BJ (cell line): ENCODE results near the gene DHRS7B. TPM values are rescaled to one million over a fixed set of nuclear protein-coding genes. Genes with fewer than 3 reads are reported as not detected.

ENCODE experiments used
- CTCF ChIA-PET: fragments of 350-600 bp; formaldehyde crosslinking; extraction: SDS; loops from one replicate; lab custom pipeline; 2021; ENCODE audit warnings: antibody characterized with exemption, inconsistent platforms; lab: Yijun Ruan, JAX
- POLR2A ChIA-PET: fragments of 300-600 bp; sonication (Branson Sonifier 250); formaldehyde crosslinking; extraction: SDS; loops from one replicate; lab custom pipeline; 2021; ENCODE audit warnings: antibody characterized with exemption; lab: Charles Lee
- DNase-seq: peaks from one replicate; pipeline ENCODE4 v3.0.0-alpha.2; 2011; ENCODE audit warnings: low read depth
- H3K27me3 ChIP-seq: 2 replicates; pipeline ENCODE4 v1.6.0; 2011; ENCODE audit warnings: low read length; ENCODE audit not compliant: control insufficient read depth, insufficient read depth
- H3K36me3 ChIP-seq: 2 replicates; pipeline ENCODE4 v1.5.1; 2011; ENCODE audit warnings: low read length; ENCODE audit not compliant: control insufficient read depth, insufficient read depth
- H3K4me3 ChIP-seq: 2 replicates; pipeline ENCODE4 v1.5.1; 2011; ENCODE audit warnings: low read depth, mild to moderate bottlenecking, control low read depth, low read length
- polyA plus RNA-seq: library from polyadenylated mRNA; depleted of rRNA; stranded (reverse); fragments of >200 nt; gene quantifications from 2 replicates; pipeline ENCODE4 v1.2.3, GENCODE V29; 2011
- TF ChIP-seq, protein P1 (sequence below): IDR thresholded peaks from 2 replicates; pipeline ENCODE4 v1.5.1; 2011; ENCODE audit warnings: low read depth, mild to moderate bottlenecking, control low read depth, inconsistent platforms, low read length, moderate library complexity; ENCODE audit not compliant: insufficient read depth

Gene DHRS7B
- polyA plus RNA-seq, 1 experiment: 47.0 TPM

DNA sequence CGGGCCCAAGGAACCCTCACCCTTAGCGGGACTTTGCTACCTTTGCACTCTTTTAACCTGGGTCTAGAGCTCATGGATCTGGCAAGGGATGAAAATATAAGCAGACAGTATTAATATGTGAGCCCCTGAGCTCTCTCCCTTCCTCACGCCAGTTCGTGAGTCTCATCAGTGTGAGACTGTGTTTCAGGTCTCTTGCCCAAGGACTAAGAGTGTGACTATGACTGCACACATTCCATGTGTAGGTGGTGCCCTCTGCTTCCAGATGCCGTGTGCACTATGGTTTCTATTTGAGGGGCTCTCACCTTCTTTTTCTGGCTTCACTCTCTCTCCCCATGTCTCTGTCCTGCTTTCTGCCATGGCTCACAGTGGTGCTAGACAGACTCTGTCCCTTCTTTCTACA is 40.5 kb downstream of the DHRS7B start:
- Histone ChIP-seq H3K4me3 (no peak overlapping the region), H3K36me3 (no peaks in the 10 kb centered on the region), H3K27me3 (no peaks in the 10 kb centered on the region)
- ChIA-PET POLR2A (no interaction called here), CTCF (no interaction called here)
- no peak for DNase-seq
- TF ChIP-seq, protein P1, sequence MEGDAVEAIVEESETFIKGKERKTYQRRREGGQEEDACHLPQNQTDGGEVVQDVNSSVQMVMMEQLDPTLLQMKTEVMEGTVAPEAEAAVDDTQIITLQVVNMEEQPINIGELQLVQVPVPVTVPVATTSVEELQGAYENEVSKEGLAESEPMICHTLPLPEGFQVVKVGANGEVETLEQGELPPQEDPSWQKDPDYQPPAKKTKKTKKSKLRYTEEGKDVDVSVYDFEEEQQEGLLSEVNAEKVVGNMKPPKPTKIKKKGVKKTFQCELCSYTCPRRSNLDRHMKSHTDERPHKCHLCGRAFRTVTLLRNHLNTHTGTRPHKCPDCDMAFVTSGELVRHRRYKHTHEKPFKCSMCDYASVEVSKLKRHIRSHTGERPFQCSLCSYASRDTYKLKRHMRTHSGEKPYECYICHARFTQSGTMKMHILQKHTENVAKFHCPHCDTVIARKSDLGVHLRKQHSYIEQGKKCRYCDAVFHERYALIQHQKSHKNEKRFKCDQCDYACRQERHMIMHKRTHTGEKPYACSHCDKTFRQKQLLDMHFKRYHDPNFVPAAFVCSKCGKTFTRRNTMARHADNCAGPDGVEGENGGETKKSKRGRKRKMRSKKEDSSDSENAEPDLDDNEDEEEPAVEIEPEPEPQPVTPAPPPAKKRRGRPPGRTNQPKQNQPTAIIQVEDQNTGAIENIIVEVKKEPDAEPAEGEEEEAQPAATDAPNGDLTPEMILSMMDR: no peak

DNA sequence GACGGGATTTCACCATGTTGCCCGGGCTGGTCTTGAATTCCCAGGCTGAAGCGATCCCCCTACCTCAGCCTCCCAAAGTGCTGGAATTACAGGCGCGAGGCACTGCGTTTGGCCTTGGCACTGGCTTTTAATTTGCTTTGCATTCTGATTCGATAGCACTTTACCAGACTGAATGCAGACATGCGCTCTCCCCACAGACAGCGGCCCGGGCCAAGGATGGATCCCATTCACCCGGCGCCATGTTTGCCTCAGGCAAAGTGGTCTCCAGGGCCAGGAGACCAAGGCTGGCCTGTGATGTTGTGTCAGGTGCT is 41.7 kb downstream of the DHRS7B start:
- H3K36me3 ChIP-seq: no peaks in the 10 kb centered on the region
- TF ChIP-seq, protein P1: no peak
- no peak for DNase-seq
- H3K4me3 ChIP-seq: no peak overlapping the region
- ChIA-PET CTCF (no interaction called here), POLR2A (no interaction called here)
- H3K27me3 ChIP-seq: no peaks in the 10 kb centered on the region

DNA sequence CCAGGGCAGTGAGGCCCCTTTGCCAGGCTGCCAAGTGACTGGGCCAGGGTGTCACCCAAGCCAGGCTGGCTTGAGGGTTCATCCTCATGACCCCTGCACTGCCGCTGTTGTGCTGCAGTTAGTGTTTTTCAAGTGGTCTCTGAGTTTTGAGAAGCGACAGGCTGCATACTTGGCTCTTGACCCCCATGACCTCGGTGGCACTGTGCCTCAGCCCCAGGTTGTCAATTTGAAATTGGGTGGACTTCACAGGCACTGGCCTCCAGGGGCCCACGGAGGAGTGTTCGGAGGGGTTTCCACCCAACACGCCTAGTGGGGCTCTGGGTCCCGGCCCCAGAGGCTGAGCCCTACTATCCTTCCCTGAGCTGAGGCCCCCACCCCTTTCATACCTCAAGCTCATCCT is 42.7 kb downstream of the DHRS7B start:
- no peaks in the 10 kb centered on the region for H3K36me3 ChIP-seq
- no peaks in the 10 kb centered on the region for H3K27me3 ChIP-seq
- CTCF ChIA-PET: interaction anchor here (0.9 to 1.0 kb wide), 2 partner anchors 20 to 344 kb away, joined by 3 read pairs; no protein-coding TSS in a partner anchor
- no peak overlapping the region for H3K4me3 ChIP-seq
- DNase-seq: no peak
- TF ChIP-seq, protein P1: no peak
- POLR2A ChIA-PET: no interaction called here

DNA sequence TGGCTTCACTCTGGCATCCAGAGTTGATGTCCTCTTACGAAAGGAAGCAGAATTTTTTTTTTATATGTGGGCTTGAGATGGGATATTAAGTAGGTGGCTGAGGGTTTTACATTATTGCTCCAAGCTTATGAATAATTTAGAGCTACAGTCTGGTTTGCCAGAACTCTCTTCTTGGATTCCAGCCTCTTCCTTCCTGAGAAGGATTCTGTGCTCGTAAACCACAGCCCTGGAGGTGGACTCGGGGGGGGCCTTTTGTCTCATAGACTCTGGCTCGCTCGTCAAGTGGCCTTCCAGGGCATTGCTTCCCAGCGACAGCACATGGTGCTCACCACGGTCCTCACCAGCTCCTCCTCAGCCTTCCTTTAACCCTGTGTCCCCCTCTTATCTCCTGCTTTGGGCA is 44.0 kb downstream of the DHRS7B start:
- ChIA-PET POLR2A (no interaction called here), CTCF (interaction anchor here (0.9 to 1.0 kb wide), 2 partner anchors 31 to 36 kb away, joined by 3 read pairs; no protein-coding TSS in a partner anchor)
- TF ChIP-seq, protein P1: no peak
- Histone ChIP-seq H3K36me3 (no peaks in the 10 kb centered on the region), H3K4me3 (no peak overlapping the region), H3K27me3 (no peaks in the 10 kb centered on the region)
- no peak for DNase-seq

DNA sequence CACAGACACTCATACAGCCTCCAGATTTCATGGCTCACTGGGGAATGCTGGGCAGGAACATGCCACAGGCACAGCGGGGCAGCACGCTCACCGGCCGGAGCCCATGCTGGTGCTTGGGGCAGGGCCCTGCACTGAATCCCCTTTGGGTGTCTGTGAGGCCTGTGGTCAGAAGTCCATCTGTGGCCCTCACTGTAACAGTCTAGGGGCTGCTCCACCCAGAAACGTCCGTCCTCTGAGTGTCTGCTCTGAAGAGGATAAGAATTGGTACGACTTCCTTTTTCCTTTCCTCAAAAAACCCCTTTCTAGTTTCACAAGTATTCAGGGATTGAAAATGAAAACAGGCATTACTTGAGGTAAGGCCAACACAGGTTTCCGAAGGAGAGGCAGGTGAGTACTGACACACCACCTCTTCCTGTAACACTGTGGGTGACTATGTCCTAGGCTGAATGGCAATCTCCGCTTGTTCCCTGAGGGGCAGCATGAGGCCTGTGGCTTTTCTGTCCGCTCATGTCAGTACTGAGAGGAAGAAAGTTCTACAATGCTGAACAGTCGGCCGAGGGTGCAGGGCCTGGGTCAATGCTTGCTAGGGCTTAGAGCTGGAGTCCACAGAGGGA is 44.7 kb downstream of the DHRS7B start:
- CTCF ChIA-PET: interaction anchor here (1.0 kb wide), 1 partner anchor 31 kb away, joined by 3 read pairs; no protein-coding TSS in a partner anchor
- POLR2A ChIA-PET: no interaction called here

More for the DNA sequence above, 44.7 kb downstream of the DHRS7B start:
- no peak for DNase-seq
- Histone ChIP-seq H3K4me3 (no peak overlapping the region), H3K27me3 (no peaks in the 10 kb centered on the region), H3K36me3 (no peaks in the 10 kb centered on the region)
- TF ChIP-seq, protein P1: no peak
